NCI-H1436 treated with DMSO at 0.1 percent for 48 hours (cell line): ENCODE measurements around the gene LCN2.

Experiments used
- DNase-seq: peaks from one replicate; lab custom pipeline; 2025; lab: John Stamatoyannopoulos, UW

LCN2 gene

GRCh38 chr9:128115187-128116103 lies 33.8 kb upstream of the LCN2 start:
- DNase-seq = no peak

GRCh38 chr9:128116104-128117083 lies 32.9 kb upstream of the LCN2 start:
- no peak for DNase-seq

- DNase-seq = no peak
Observed at GRCh38 chr9:128117613-128118471, 31.4 kb upstream of the LCN2 start.

- DNase-seq = no peak
Observed at GRCh38 chr9:128118472-128118857, 30.8 kb upstream of the LCN2 start.

GRCh38 chr9:128118971-128119665 lies 30.1 kb upstream of the LCN2 start:
- no peak for DNase-seq

- DNase-seq = no peak
Observed at GRCh38 chr9:128120061-128120740, 29.1 kb upstream of the LCN2 start.

GRCh38 chr9:128120741-128121465 lies 28.4 kb upstream of the LCN2 start:
- DNase-seq = no peak

- no peak for DNase-seq
Observed at GRCh38 chr9:128121466-128121810, 27.8 kb upstream of the LCN2 start.

- no peak for DNase-seq
Observed at GRCh38 chr9:128121924-128122808, 27.1 kb upstream of the LCN2 start.

GRCh38 chr9:128122809-128123175 lies 26.5 kb upstream of the LCN2 start:
- no peak for DNase-seq

GRCh38 chr9:128123451-128124080 lies 25.7 kb upstream of the LCN2 start:
- no peak for DNase-seq

- DNase-seq = no peak
Observed at GRCh38 chr9:128124451-128124850, 24.8 kb upstream of the LCN2 start.

- DNase-seq = no peak
Observed at GRCh38 chr9:128124873-128125579, 24.2 kb upstream of the LCN2 start.

- DNase-seq = no peak
Observed at GRCh38 chr9:128125580-128126354, 23.5 kb upstream of the LCN2 start.

GRCh38 chr9:128127568-128127989 lies 21.7 kb upstream of the LCN2 start, which contains the start of gene PTGES2:
PTGES2 (minus strand) TSS chr9:128127729; CDS start chr9:128127717, 12 bp downstream.
- DNase-seq = no peak

GRCh38 chr9:128127990-128128835 lies 21.0 kb upstream of the LCN2 start:
- DNase-seq = peak; percentile 32
